HG02763 (cell line): Measurements from ENCODE around the gene PDCD2.
"Not testable (repeated sequence)": the region's sequence is repeated elsewhere in the genome, so short reads cannot be mapped to it uniquely, and the experiment has no call there.

ENCODE experiments used
- ATAC-seq: cut with Tn5 transposase; IDR thresholded peaks from one replicate; pipeline ENCODE4 v1.9.1; 2021; ENCODE audit warnings: mild to moderate bottlenecking, moderate library complexity; ENCODE audit not compliant: unreplicated experiment

Gene PDCD2

DNA sequence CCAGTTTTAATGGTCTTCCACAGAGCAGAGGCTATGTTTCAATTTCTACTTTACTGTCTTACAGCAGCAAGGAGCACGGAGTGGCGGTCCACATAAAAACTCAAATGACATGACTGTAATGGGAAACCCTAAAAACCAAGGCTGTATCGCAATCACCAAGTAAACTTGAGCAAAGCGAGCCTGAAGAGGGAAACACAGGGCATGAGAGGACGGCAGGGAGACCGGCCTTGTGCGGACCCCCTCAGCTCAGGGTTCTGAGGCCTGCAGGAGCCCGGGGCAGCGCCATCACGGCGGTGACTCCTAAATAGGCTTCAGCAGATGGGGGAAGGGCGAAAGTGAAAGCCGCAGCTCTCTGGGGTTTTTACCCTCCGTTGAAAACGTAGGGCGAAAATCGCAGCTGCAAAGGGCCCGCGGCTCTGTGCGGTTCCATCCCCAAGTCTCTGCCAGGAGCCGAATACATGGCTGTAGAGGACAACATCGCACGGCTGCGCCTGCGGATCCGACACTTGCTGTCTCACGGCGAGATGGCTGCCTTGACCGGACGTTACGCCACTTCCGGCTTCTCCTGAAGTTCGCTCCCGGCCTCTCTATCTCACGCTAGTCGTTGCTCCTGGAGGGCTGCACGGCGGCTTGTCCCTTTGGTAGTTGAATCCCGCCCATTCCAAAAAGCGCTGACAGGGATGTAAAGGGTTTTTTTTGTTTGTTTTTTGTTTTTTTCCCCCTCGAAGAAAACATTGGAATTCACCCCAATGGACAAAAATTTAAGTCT is 31.5 kb downstream of the PDCD2 start, which contains the start of gene PSMB1:
Gene PSMB1, minus strand, starts transcription at position 543 of the 769 bp plus-strand sequence. Its CDS starts 65 bp downstream, at position 478.
- ATAC-seq = peak; percentile 55

DNA sequence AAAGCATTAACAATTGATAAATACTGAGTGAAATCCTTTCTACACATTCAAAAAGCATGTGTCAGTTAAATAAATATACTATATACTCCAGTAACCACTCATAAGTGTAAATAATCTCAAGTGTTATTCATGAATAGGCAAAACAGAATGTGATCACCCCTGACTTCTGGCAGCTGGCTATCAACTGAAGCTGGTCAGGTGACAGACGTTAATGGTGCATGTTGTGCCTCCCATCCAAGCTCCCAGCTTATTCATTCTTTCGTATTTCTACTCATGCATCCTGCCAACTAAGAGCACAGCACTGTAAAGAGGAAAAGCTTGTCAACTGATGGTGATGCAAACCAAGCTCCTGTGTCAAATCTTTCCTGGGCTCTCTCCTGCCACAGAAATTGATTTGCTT is 39.0 kb downstream of the PDCD2 start:
- ATAC-seq = no peak

DNA sequence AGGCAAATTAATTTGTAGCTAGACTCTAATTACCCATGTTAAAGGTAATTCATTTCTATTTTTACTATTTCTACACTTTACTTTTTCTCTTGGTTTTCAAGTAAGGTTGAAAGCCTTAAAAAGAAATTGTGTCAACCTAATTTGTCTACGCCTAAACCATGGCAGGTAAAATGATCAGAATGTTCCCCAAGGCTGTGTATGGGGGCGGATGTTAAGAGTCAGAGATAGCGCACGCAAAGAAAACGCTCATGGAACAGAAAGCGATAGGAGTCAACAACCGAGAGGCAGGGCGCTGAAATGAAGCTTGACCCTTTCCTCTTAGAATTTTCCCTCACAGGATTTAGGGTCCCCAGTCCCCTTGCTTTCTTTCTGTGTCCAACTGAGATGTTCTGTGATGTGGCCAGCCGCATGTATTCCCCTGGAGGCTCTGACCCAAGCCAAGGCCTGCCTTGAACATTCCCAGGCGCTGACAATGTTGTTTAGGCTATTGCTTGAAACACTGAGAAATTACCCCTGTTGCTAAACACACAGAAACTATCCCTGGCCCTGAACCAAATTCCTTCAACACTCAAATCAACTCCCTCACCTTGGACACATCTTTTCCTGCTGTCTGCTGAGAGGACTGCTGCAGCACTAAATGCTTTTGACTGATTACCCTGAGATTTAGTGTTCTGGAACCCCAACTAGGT is 42.3 kb downstream of the PDCD2 start:
- no peak for ATAC-seq

DNA sequence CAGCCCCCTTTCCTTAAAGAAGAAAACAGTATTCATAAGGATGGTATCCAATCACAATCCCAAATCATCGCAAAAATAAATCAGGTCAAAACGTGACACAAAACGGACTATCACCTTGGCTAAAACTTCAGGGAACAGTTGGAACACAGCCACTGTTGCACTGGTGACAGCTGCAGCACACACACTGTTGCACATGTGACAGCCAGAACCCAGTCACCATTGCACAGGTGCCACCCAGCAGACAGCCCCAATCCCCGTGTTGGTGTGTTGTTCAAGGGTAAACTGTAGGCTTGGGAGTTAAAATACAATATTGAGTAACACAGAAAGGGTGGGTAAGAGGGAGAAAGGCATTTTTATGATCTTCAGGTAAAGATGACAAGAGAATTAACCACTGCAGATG is 47.1 kb downstream of the PDCD2 start:
- ATAC-seq = no peak

DNA sequence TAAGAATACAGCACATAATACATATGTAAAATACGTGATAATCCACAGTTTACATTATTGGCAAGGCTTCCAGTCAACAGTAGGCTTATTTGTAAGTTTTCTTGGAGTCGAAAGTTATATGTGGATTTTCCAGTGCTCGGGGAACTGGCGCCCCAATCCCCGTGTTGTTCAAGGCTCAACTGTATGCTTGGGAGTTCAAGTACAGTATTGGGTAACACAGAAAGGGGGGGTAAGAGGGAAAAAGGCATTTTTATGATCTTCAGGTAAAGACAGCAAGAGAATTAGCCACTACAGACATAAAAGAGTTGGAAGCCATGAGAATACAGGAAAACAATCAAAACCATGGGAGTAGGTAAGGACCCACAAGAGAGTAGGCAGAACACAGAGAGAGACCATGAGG is 47.8 kb downstream of the PDCD2 start:
- ATAC-seq = no peak

DNA sequence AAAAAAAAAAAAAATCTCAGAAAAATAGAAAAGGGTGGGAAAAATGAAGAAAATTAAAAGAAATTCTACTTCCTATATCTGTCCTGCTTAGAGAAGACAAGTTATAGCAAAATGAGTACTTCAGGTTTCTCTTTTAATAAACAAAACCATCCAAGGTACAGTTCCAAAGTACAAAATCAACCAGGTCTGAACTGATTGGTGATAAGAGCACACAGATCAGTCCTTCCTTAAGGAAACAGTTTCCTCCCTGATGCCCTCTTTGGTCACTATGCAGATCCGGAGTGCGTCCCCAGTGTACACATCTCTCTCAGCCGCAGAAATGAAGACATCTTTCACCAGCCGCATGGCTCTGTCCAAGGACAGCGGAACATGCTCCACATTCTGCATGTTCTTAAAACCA is 49.4 kb downstream of the PDCD2 start:
- no peak for ATAC-seq

DNA sequence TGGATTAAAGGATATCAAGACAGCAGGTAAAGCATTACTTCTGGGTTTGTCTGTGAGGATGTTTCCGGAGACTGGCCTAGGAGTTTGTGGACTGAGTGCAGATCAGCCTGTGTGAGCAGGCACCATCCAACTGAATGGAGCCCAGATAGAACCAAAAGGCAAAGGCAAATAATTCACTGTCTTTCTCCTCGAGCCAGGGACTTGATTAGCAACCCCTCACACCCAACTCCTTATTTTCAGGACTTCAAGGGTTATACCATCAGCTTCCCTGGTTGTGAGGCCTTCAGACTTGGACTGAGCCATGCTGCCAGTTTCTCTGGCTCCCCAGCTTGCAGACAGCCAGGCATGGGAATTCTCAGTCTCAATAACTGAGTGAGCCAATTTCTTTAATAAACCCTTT is 50.6 kb downstream of the PDCD2 start:
- ATAC-seq = no peak

DNA sequence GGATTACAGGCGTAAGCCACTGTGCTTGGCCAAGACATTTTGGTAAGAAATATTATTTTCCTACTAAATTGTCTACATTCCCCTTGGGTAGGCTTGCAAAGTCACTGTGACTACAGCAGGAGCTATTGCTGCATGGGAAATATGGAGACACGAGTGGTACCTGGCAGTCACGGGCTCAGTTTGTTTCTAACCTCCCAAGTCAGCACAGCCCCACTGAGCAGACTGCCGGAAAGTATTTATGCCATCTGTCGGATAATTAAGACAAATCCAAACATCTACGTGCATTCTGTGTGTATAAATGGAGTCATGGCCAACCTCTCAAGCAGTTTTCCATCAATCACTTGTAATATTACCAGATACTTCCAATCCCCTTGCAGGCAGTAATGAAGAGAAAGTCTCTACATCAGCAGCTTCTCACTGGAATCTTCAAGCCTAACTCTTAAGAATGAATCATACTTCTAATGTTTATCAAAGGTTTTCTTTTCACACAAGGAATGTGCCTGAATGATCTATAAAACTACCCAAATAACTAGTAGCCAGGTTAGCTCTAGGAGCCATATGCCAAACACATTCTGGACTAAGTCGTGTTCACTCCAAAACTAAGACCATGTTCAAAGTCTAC is 51.5 kb downstream of the PDCD2 start:
- ATAC-seq = no peak

DNA sequence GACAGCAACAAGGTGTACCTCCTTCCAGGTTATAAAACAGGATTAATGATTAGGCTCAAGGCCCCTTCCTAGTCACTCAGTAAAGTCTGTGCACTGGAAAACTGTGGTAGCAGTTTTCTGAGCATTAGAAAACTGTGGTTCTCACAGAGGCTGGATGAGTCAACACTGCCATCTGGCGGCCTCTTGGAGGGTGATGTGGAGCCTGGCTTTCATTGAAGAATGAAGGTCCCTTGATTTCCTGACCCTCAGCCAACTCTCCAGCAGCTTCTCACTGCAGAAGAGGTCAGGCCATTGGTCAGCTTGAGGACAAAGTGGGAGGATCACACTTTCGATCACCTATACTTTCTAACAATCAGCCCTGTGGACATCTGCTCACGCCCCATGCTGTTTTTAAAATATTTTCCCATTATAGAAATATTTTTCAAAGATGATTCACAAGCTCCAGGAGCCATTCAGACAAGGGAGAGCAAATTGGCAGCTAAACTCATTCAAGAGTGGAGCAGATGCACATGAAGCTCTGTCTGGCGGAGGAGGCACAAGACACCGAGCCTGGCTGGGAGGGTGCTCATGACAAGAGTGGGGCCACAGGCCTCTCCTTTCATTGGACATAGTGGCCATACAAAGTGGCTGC is 54.5 kb downstream of the PDCD2 start:
- ATAC-seq = peak; percentile 68

DNA sequence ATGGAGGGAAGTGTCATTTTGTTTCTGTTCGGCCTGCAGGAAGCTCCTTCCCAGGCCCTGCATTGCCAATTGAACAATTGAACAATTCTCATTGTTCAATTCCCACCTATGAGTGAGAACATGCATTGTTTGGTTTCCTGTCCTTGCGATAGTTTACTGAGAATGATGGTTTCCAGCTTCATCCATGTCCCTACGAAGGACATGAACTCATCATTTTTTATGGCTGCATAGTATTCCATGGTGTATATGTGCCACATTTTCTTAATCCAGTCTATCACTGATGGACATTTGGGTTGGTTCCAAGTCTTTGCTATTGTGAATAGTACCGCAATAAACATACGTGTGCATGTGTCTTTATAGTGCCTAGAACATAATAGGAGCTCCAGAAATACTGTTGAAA is 56.4 kb downstream of the PDCD2 start:
- ATAC-seq = not testable (repeated sequence)

DNA sequence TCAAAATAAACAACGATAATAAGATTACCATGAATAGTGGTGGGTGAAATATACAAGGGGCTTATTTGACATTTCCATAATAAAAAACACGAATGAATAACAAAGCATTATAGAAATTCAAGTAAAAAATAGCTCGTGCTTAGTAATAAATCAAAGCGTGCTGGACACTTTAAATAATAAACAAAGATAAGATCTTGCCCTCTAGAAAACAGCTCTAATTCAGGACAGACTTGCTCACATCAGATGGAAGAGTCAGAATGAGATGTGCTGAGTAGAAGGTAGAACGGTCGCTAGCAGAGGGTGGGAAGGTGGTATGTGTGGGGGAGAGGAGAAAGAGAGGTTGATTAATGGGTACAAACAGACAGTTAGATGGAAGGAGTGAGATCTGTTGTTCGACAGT is 58.6 kb downstream of the PDCD2 start:
- no peak for ATAC-seq
